GM10266 (cell line): Measurements from ENCODE around the gene LPXN.

Experiments used
- DNase-seq: peaks from one replicate; pipeline ENCODE4 v3.0.0; 2012; ENCODE audit errors: extremely low spot score
- CTCF ChIP-seq: IDR thresholded peaks from 2 replicates; pipeline ENCODE4 v1.5.1; 2012; ENCODE audit warnings: mild to moderate bottlenecking, low read depth; ENCODE audit not compliant: control insufficient read depth, insufficient read depth; ENCODE audit errors: missing control alignments

LPXN gene

GRCh38 chr11:58594826-58595225, 19.2 kb upstream of the LPXN start:
- no peak for TF ChIP-seq CTCF
- DNase-seq: no peak

GRCh38 chr11:58592760-58593472, 17.3 kb upstream of the LPXN start:
- TF ChIP-seq CTCF: no peak
- DNase-seq: no peak

- no peak for TF ChIP-seq CTCF
- no peak for DNase-seq
Measured at GRCh38 chr11:58591659-58592058, 16.0 kb upstream of the LPXN start.

- DNase-seq: no peak
- TF ChIP-seq CTCF: no peak
Measured at GRCh38 chr11:58586998-58587397, 11.3 kb upstream of the LPXN start.

GRCh38 chr11:58582437-58582836, 6.8 kb upstream of the LPXN start:
- no peak for DNase-seq
- no peak for TF ChIP-seq CTCF

GRCh38 chr11:58580311-58580710, 4.7 kb upstream of the LPXN start:
- TF ChIP-seq CTCF: no peak
- no peak for DNase-seq

GRCh38 chr11:58579192-58580129, 3.8 kb upstream of the LPXN start:
- DNase-seq: peak; percentile 75
- TF ChIP-seq CTCF: peak; percentile 77
